ENCODE measurements around the gene CAMK1D. TPM values are rescaled to one million over a fixed set of nuclear protein-coding genes. Genes with fewer than 3 reads are reported as not detected.

The CAMK1D gene
- total RNA-seq, 6 experiments from 2014 or later, result 5.3 to 10.8 (median 9.5) TPM

GRCh38 chr10:12469345-12469744 lies 120.0 kb downstream of the CAMK1D start:
- H3K4me3 ChIP-seq, result no peak overlapping the region
- intact Hi-C loops (cut with DNase I), result loop anchor here in 1 of 2 donors (10.0 kb wide), 1 partner anchor 215 kb away; no protein-coding TSS in a partner anchor
- ATAC-seq (no peak), DNase-seq (no peak)
- H3K4me1 ChIP-seq, result peaks cover 0 to 15% (median 7%) of the 10 kb centered on the region in 4 donors
- TF ChIP-seq POLR2A (IDR thresholded peaks at IDR 0.05), result no peak
- no peak for TF ChIP-seq CTCF (IDR thresholded peaks at IDR 0.05)
- no peaks in the 10 kb centered on the region for H3K27me3 ChIP-seq
- H3K36me3 ChIP-seq, result no peaks in the 10 kb centered on the region
- WGBS (ENCODE audit: insufficient coverage, low coverage, low lambda C conversion rate, missing lambda C conversion rate), result 96% methylated on average over 5 of the region's 5 CpGs
- no peak overlapping the region for H3K27ac ChIP-seq
- no peaks in the 10 kb centered on the region for H3K9me3 ChIP-seq

- intact Hi-C loops (cut with DNase I), result no loop called here
- ATAC-seq (peak; percentile 33 to 50 (median 34)), DNase-seq (no peak)
- H3K4me1 ChIP-seq, result peaks cover 0 to 15% (median 7%) of the 10 kb centered on the region in 4 donors
- H3K9me3 ChIP-seq, result no peaks in the 10 kb centered on the region
- TF ChIP-seq POLR2A (IDR thresholded peaks at IDR 0.05), result no peak
- no peak for TF ChIP-seq CTCF (IDR thresholded peaks at IDR 0.05)
- H3K36me3 ChIP-seq, result no peaks in the 10 kb centered on the region
- H3K27me3 ChIP-seq, result no peaks in the 10 kb centered on the region
- peak overlapping the region in 1 of 3 donors; percentile 7 for H3K4me3 ChIP-seq
- 43% methylated on average over 10 of the region's 10 CpGs for WGBS (ENCODE audit: insufficient coverage, low coverage, low lambda C conversion rate, missing lambda C conversion rate)
- H3K27ac ChIP-seq, result peak overlapping the region in 2 of 3 donors; percentile 47 to 64
Observed at GRCh38 chr10:12470719-12471118, 121.4 kb downstream of the CAMK1D start.

- H3K9me3 ChIP-seq, result no peaks in the 10 kb centered on the region
- ATAC-seq, result peak; percentile 91 to 97 (median 94)
- DNase-seq, result peak; percentile 35 to 88 (median 74)
- WGBS (ENCODE audit: insufficient coverage, low coverage, low lambda C conversion rate, missing lambda C conversion rate), result 0% methylated on average over 1 of the region's 5 CpGs
- TF ChIP-seq CTCF (IDR thresholded peaks at IDR 0.05) (no peak), POLR2A (IDR thresholded peaks at IDR 0.05) (peak; percentile 30)
- H3K4me3 ChIP-seq, result peak overlapping the region in 1 of 3 donors; percentile 7
- H3K36me3 ChIP-seq, result no peaks in the 10 kb centered on the region
- peaks cover 0 to 15% (median 7%) of the 10 kb centered on the region in 4 donors for H3K4me1 ChIP-seq
- intact Hi-C loops (cut with DNase I), result no loop called here
- H3K27me3 ChIP-seq, result no peaks in the 10 kb centered on the region
- peak overlapping the region in 2 of 3 donors; percentile 48 to 64 for H3K27ac ChIP-seq
Observed at GRCh38 chr10:12471135-12471534, 121.8 kb downstream of the CAMK1D start.

- Histone ChIP-seq H3K4me1 (peaks cover 0 to 15% (median 7%) of the 10 kb centered on the region in 4 donors), H3K27ac (no peak overlapping the region), H3K4me3 (no peak overlapping the region), H3K9me3 (no peaks in the 10 kb centered on the region), H3K36me3 (no peaks in the 10 kb centered on the region), H3K27me3 (no peaks in the 10 kb centered on the region)
- TF ChIP-seq CTCF (IDR thresholded peaks at IDR 0.05), result no peak
- TF ChIP-seq POLR2A (IDR thresholded peaks at IDR 0.05), result no peak
- 100% methylated on average over 1 of the region's 6 CpGs for WGBS (ENCODE audit: insufficient coverage, low coverage, low lambda C conversion rate, missing lambda C conversion rate)
- DNase-seq (no peak), ATAC-seq (no peak)
- intact Hi-C loops (cut with DNase I), result no loop called here
Observed at GRCh38 chr10:12473491-12473890, 124.1 kb downstream of the CAMK1D start.

Measured in right lobe of liver (tissue), 6 donors.